ENCODE data around the gene ST3GAL3. TPM values are rescaled to one million over a fixed set of nuclear protein-coding genes. Genes with fewer than 3 reads are reported as not detected.

Gene ST3GAL3
- total RNA-seq, 1 experiment from 2014 or later = 8.6 TPM

- TF ChIP-seq SOX15 (CRISPR knock-in tag; IDR thresholded peaks at IDR 0.05) (no peak), ETV6 (CRISPR knock-in tag; IDR thresholded peaks at IDR 0.05) (no peak), ZNF532 (CRISPR knock-in tag; IDR thresholded peaks at IDR 0.05; ENCODE audit: borderline replicate concordance) (no peak)
- TF ChIP-seq, protein P1, sequence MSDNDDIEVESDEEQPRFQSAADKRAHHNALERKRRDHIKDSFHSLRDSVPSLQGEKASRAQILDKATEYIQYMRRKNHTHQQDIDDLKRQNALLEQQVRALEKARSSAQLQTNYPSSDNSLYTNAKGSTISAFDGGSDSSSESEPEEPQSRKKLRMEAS (CRISPR knock-in tag; IDR thresholded peaks at IDR 0.05) = no peak
- ChIA-PET POLR2A (no interaction called here), CTCF (interaction anchor here (1.2 to 9.9 kb wide), 4 partner anchors 10 to 182 kb away, joined by 3 to 172 read pairs (median 17); partner anchors contain the start of gene ARTN)
- Mint-ChIP-seq H3K4me3 (no peak overlapping the region), H3K27me3 (ENCODE audit: low read depth) (no peaks in the 10 kb centered on the region), H3K9me3 (no peaks in the 10 kb centered on the region), H3K36me3 (no peaks in the 10 kb centered on the region; the same call in 1 of the 2 replicates), H3K27ac (no peak overlapping the region), H3K4me1 (peaks cover 40% of the 10 kb centered on the region)
- no peak for DNase-seq (ENCODE audit: low spot score)
- no peak for ATAC-seq
Measured at GRCh38 chr1:43944860-43945259, 237.5 kb downstream of the ST3GAL3 start.

- peaks cover 5% of the 10 kb centered on the region; the same call in 1 of the 2 replicates for H3K36me3 Mint-ChIP-seq
- ATAC-seq (no peak), DNase-seq (ENCODE audit: low spot score) (no peak)
- TF ChIP-seq, protein P2, sequence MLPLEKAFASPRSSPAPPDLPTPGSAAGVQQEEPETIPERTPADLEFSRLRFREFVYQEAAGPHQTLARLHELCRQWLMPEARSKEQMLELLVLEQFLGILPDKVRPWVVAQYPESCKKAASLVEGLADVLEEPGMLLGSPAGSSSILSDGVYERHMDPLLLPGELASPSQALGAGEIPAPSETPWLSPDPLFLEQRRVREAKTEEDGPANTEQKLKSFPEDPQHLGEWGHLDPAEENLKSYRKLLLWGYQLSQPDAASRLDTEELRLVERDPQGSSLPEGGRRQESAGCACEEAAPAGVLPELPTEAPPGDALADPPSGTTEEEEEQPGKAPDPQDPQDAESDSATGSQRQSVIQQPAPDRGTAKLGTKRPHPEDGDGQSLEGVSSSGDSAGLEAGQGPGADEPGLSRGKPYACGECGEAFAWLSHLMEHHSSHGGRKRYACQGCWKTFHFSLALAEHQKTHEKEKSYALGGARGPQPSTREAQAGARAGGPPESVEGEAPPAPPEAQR (CRISPR knock-in tag; IDR thresholded peaks at IDR 0.05) = no peak
- no peak for TF ChIP-seq ZNF219 (CRISPR knock-in tag; IDR thresholded peaks at IDR 0.05; ENCODE audit: borderline replicate concordance)
- TF ChIP-seq AFF4 (CRISPR knock-in tag; IDR thresholded peaks at IDR 0.05; ENCODE audit: borderline replicate concordance) = no peak
- no peak for TF ChIP-seq TEAD4 (CRISPR knock-in tag; IDR thresholded peaks at IDR 0.05)
- no peak for TF ChIP-seq SOX15 (CRISPR knock-in tag; IDR thresholded peaks at IDR 0.05)
- no peak for TF ChIP-seq E2F5 (CRISPR knock-in tag; IDR thresholded peaks at IDR 0.05)
- no peak for TF ChIP-seq ZNF138 (CRISPR knock-in tag; conservative IDR thresholded peaks at IDR 0.05)
- TF ChIP-seq, protein P3, sequence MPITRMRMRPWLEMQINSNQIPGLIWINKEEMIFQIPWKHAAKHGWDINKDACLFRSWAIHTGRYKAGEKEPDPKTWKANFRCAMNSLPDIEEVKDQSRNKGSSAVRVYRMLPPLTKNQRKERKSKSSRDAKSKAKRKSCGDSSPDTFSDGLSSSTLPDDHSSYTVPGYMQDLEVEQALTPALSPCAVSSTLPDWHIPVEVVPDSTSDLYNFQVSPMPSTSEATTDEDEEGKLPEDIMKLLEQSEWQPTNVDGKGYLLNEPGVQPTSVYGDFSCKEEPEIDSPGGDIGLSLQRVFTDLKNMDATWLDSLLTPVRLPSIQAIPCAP (CRISPR knock-in tag; IDR thresholded peaks at IDR 0.05) = no peak
- no peak for TF ChIP-seq ZMAT4 (CRISPR knock-in tag; IDR thresholded peaks at IDR 0.05)
- TF ChIP-seq TP53 (CRISPR knock-in tag; IDR thresholded peaks at IDR 0.05) = no peak
- TF ChIP-seq CREB1 (CRISPR knock-in tag; IDR thresholded peaks at IDR 0.05) = no peak
- no peak for TF ChIP-seq SP1 (CRISPR knock-in tag; conservative IDR thresholded peaks at IDR 0.05)
- no peak for TF ChIP-seq E2F1 (CRISPR knock-in tag; IDR thresholded peaks at IDR 0.05)
- no peak for TF ChIP-seq ZNF671 (CRISPR knock-in tag; IDR thresholded peaks at IDR 0.05)
- no peak for TF ChIP-seq ZBTB43 (CRISPR knock-in tag; IDR thresholded peaks at IDR 0.05)
- peak overlapping the region; percentile 93 for H3K27ac Mint-ChIP-seq
- H3K4me1 Mint-ChIP-seq = peaks cover 37% of the 10 kb centered on the region
- H3K27me3 Mint-ChIP-seq (ENCODE audit: low read depth) = no peaks in the 10 kb centered on the region
- ChIA-PET CTCF (interaction anchor here (0.6 to 9.9 kb wide), 10 partner anchors 11 to 239 kb away, joined by 3 to 172 read pairs (median 4); partner anchors contain the start of genes ARTN, ATP6V0B, DPH2 and ST3GAL3), POLR2A (interaction anchor here (0.7 to 1.5 kb wide), 3 partner anchors 15 to 295 kb away, joined by 3 to 4 read pairs (median 3); partner anchors contain the start of gene KDM4A)
- no peaks in the 10 kb centered on the region for H3K9me3 Mint-ChIP-seq
- H3K4me3 Mint-ChIP-seq = peak overlapping the region; percentile 83
Measured at GRCh38 chr1:43945674-43946235, 238.4 kb downstream of the ST3GAL3 start.

Data from WTC11 (cell line).